Liver (tissue), 9 donors: Measurements from ENCODE around the gene HINT2. TPM values are rescaled to one million over a fixed set of nuclear protein-coding genes. Genes with fewer than 3 reads are reported as not detected.
A peak's percentile ranks its signal among the peaks of the same experiment; 100 is the strongest.

ENCODE experiments used
- DNase-seq: peaks from one replicate; pipeline ENCODE4 v3.0.0-alpha.2; 2017; ENCODE audit warnings: low spot score
- H3K27ac ChIP-seq, 2 donors: one replicate each; pipeline ENCODE4 v1.7.0; 2013; ENCODE audit warnings: inconsistent platforms in 2 of 2, low read length in 2 of 2, control low read depth in 1 of 2, low read depth in 1 of 2, mild to moderate bottlenecking in 1 of 2
- H3K27me3 ChIP-seq, 4 donors: one replicate each; pipeline versions ENCODE4 v1.6.1 to v1.7.0; 2013; ENCODE audit warnings: low read length in 3 of 4, inconsistent platforms in 1 of 4, mild to moderate bottlenecking in 1 of 4, moderate library complexity in 1 of 4; ENCODE audit not compliant: control insufficient read depth in 4 of 4, insufficient read depth in 4 of 4
- H3K36me3 ChIP-seq, 4 donors: one replicate each; pipeline versions ENCODE4 v1.6.1 to v1.7.0; 2013; ENCODE audit warnings: low read length in 3 of 4, mild to moderate bottlenecking in 3 of 4, low read depth in 1 of 4, moderate library complexity in 1 of 4; ENCODE audit not compliant: control insufficient read depth in 4 of 4, insufficient read depth in 3 of 4
- H3K4me1 ChIP-seq, 4 donors: one replicate each; pipeline versions ENCODE4 v1.6.1 to v1.7.0; 2013; ENCODE audit warnings: low read length in 3 of 4, mild to moderate bottlenecking in 3 of 4, moderate library complexity in 1 of 4; ENCODE audit not compliant: control insufficient read depth in 4 of 4, insufficient read depth in 4 of 4
- H3K4me3 ChIP-seq, 3 donors: one replicate each; pipeline versions ENCODE4 v1.6.1 to v1.7.0; 2013; ENCODE audit warnings: low read length in 3 of 3, control low read depth in 1 of 3, low read depth in 1 of 3, mild to moderate bottlenecking in 1 of 3
- H3K9ac ChIP-seq, 2 donors: one replicate each; pipeline ENCODE4 v1.7.0; 2013; ENCODE audit warnings: low read length in 2 of 2, mild to moderate bottlenecking in 2 of 2, moderate library complexity in 2 of 2, control low read depth in 1 of 2, low read depth in 1 of 2
- H3K9me3 ChIP-seq, 4 donors: one replicate each; pipeline versions ENCODE4 v1.6.1 to v1.7.0; 2013; ENCODE audit warnings: low read length in 3 of 4; ENCODE audit not compliant: control insufficient read depth in 4 of 4
- CTCF ChIP-seq: fragments of 150-350 bp; IDR thresholded peaks from 2 replicates; pipeline ENCODE4 v1.5.1; 2017; ENCODE audit warnings: improper control_type of control experiment, low read depth, low read length; ENCODE audit not compliant: missing input control
- EGR1 ChIP-seq, 2 donors: IDR thresholded peaks; 2 replicates each; pipeline ENCODE4 v1.6.1; 2016 to 2018; ENCODE audit warnings: antibody characterized with exemption in 2 of 2, low read depth in 2 of 2
- FOXA1 ChIP-seq: IDR thresholded peaks from 2 replicates; pipeline ENCODE4 v1.6.1; 2016; ENCODE audit warnings: antibody characterized with exemption
- FOXA2 ChIP-seq: IDR thresholded peaks from 2 replicates; pipeline ENCODE4 v1.6.1; 2016; ENCODE audit warnings: antibody characterized with exemption
- GABPA ChIP-seq, 2 donors: IDR thresholded peaks in 1 of 2; conservative IDR thresholded peaks in 1 of 2; 2 replicates each; pipeline ENCODE4 v1.6.1; 2016; ENCODE audit warnings: antibody characterized with exemption in 2 of 2, mild to moderate bottlenecking in 1 of 2, moderate library complexity in 1 of 2
- HNF4A ChIP-seq, 2 donors: conservative IDR thresholded peaks; 2 replicates each; pipeline ENCODE4 v1.6.1; 2016; ENCODE audit warnings: antibody characterized with exemption in 2 of 2, mild to moderate bottlenecking in 2 of 2
- HNF4G ChIP-seq: IDR thresholded peaks from 2 replicates; pipeline ENCODE4 v1.6.1; 2016; ENCODE audit warnings: antibody characterized with exemption
- JUND ChIP-seq, 2 donors: IDR thresholded peaks; 2 replicates each; pipeline ENCODE4 v1.6.1; 2016; ENCODE audit warnings: antibody characterized with exemption in 2 of 2
- NR2F2 ChIP-seq: IDR thresholded peaks from 2 replicates; pipeline ENCODE4 v1.6.1; 2016; ENCODE audit warnings: antibody characterized with exemption
- RAD21 ChIP-seq, 2 donors: IDR thresholded peaks; 2 replicates each; pipeline ENCODE4 v1.6.1; 2016; ENCODE audit warnings: antibody characterized with exemption in 2 of 2, mild to moderate bottlenecking in 2 of 2
- REST ChIP-seq: IDR thresholded peaks from 2 replicates; pipeline ENCODE4 v1.6.1; 2016; ENCODE audit warnings: antibody characterized with exemption, mild to moderate bottlenecking
- RXRA ChIP-seq, 2 donors: IDR thresholded peaks; 2 replicates each; pipeline ENCODE4 v1.6.1; 2017 to 2018; ENCODE audit warnings: antibody characterized with exemption in 2 of 2, mild to moderate bottlenecking in 1 of 2
- SP1 ChIP-seq: IDR thresholded peaks from 2 replicates; pipeline ENCODE4 v1.6.1; 2018; ENCODE audit warnings: antibody characterized with exemption, mild to moderate bottlenecking
- TAF1 ChIP-seq: conservative IDR thresholded peaks from 2 replicates; pipeline ENCODE4 v1.6.1; 2016; ENCODE audit warnings: antibody characterized with exemption, mild to moderate bottlenecking
- YY1 ChIP-seq: IDR thresholded peaks from 2 replicates; pipeline ENCODE4 v1.6.1; 2016; ENCODE audit warnings: antibody characterized with exemption, mild to moderate bottlenecking
- ZBTB33 ChIP-seq: IDR thresholded peaks from 2 replicates; pipeline ENCODE4 v1.6.1; 2016; ENCODE audit warnings: antibody characterized with exemption
- whole genome bisulfite sequencing: extraction: QIAGEN DNeasy Blood & Tissue Kit; methylation state at CpG from one replicate; pipeline ENCODE4 v1.1.7; 2013; 5-methylcytosine and 5-hydroxymethylcytosine counted together
- polyA plus RNA-seq, 2 donors: library from polyadenylated mRNA; stranded (reverse) in 1 of 2; unstranded in 1 of 2; fragments of 200-250 nt in 1 of 2; fragments of >200 nt in 1 of 2; fragmentation: Nextera tagmentation in 1 of 2; extraction: Ambion mirVana in 1 of 2; gene quantifications; one replicate each; pipeline versions ENCODE4 v1.2.1 to v1.2.3, GENCODE V29; 2013 to 2015
- total RNA-seq, 2 donors: library from RNA; depleted of rRNA; stranded (reverse); fragments of >200 nt; gene quantifications; one replicate each; pipeline ENCODE4 v1.2.3, GENCODE V29; 2014
- TF ChIP-seq, protein P1 (sequence below): IDR thresholded peaks from 2 replicates; pipeline ENCODE4 v1.6.1; 2016; ENCODE audit warnings: antibody characterized with exemption
- TF ChIP-seq, protein P2 (sequence below): IDR thresholded peaks from 2 replicates; pipeline ENCODE4 v1.6.1; 2016; ENCODE audit warnings: antibody characterized with exemption
- donor health status: healthy.
- donor health status: healthy.
- donor health status: healthy.
- donor health status: healthy.
- donor health status: healthy.

The HINT2 gene
- total and polyA plus RNA-seq, 4 donors, result 34.3 to 176 (median 76.1) TPM

DNA sequence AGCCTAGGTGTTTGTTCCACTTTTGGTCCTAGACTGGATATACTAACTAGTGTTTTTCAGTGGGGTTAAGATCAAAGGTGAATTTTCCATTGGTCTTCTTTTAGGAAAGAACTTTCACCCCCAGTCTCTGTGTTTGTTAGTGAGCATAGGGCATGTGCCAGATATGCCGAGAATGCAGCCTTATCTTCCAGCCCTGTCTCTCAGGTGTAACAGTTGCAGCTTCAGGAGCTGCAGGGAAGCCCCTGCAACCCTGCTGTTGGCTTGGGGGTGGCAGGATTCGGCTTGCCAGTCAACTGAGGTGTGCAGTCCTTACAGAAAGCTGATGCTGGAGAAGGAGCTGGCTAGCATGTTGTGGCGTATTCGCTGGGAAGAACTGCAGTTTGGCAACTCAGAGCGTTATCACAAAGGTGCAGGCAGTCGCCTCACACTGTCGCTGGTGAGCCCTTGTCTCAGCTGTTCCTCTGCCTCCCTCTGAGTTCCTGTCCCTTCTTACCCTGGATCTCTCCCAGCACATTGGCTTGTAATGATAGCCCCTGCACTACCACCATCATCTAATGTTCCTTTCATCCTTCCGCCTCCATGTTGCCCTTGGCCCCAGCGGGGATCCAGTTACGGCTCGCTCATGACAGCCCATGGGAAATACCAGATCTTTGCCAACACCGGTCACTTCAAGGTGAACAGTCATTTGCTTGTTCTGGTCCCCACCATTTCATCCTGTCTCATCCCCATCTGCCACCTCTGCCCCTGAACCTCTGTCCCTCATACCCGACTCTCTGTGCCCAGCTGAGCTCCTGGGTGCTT is 13.3 kb downstream of the HINT2 start:
- peaks cover 4 to 17% (median 14%) of the 10 kb centered on the region in 4 donors for H3K4me1 ChIP-seq
- peak overlapping the region in 1 of 2 donors; percentile 33 for H3K27ac ChIP-seq
- no peaks in the 10 kb centered on the region for H3K9me3 ChIP-seq
- H3K36me3 ChIP-seq, result peaks cover 0 to 13% (median 7%) of the 10 kb centered on the region in 4 donors
- no peak overlapping the region for H3K9ac ChIP-seq
- H3K27me3 ChIP-seq, result no peaks in the 10 kb centered on the region
- H3K4me3 ChIP-seq, result peak overlapping the region in 1 of 3 donors; percentile 16
- TF ChIP-seq EGR1 (IDR thresholded peaks at IDR 0.05; ENCODE audit: low read depth in 2 of 2) (no peak), CTCF (no peak), HNF4A (conservative IDR thresholded peaks at IDR 0.05) (peak; percentile 86 to 88), FOXA2 (no peak), RAD21 (IDR thresholded peaks at IDR 0.05) (peak in 1 of 2 donors; percentile 24), GABPA (IDR thresholded peaks at IDR 0.05 in 1 of 2, conservative IDR thresholded peaks at IDR 0.05 in 1 of 2) (no peak), REST (peak; percentile 46), ZBTB33 (no peak), SP1 (peak; percentile 87), TAF1 (no peak), RXRA (IDR thresholded peaks at IDR 0.05) (peak; percentile 78 to 85), JUND (IDR thresholded peaks at IDR 0.05) (no peak), FOXA1 (no peak), HNF4G (no peak), YY1 (peak; percentile 59), NR2F2 (peak; percentile 27)
- TF ChIP-seq, protein P1, sequence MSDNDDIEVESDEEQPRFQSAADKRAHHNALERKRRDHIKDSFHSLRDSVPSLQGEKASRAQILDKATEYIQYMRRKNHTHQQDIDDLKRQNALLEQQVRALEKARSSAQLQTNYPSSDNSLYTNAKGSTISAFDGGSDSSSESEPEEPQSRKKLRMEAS, result peak; percentile 61
- TF ChIP-seq, protein P2, sequence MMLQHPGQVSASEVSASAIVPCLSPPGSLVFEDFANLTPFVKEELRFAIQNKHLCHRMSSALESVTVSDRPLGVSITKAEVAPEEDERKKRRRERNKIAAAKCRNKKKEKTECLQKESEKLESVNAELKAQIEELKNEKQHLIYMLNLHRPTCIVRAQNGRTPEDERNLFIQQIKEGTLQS, result no peak
- 61% methylated on average over 13 of the region's 13 CpGs for WGBS
- DNase-seq, result no peak
